Stimulated activated CD8-positive, alpha-beta memory T cell treated with anti-CD3 and anti-CD28 coated beads, Interleukin-2, amount 100 ng/mL, for 48 hours (primary cell): ENCODE results near the gene ITGB1.

Experiments
- DNase-seq, 2 donors: peaks; one replicate each; pipeline ENCODE4 v3.0.0-alpha.2; 2020; ENCODE audit warnings: low read depth in 2 of 2

ITGB1 gene

DNA sequence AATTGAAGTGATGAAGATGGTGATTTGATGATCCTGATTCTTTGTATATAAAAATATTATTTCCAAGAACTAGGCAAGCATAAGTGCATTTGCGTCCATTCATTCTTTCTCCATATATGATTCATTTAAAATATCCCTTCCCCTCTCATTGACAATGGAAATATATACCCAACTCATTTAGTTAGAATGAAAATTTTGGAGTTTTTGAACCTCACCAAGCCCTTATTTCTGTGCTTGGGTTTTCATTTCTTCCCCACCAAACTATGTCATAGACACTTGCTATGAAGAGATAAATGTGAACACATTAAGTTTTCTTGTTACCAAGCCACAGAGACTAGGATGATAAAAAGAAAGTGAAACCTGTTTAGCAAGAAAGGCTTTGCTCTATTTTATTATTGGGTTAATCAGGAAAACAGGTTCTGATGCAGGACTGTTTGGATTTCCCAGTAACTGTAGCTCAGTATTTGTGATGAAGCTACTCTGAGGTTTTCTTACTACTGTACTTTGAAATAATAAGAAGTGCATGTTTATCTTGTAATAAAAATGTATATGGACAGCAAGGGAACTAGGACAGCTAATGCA lies 68.3 kb downstream of the ITGB1 start:
- DNase-seq = no peak

DNA sequence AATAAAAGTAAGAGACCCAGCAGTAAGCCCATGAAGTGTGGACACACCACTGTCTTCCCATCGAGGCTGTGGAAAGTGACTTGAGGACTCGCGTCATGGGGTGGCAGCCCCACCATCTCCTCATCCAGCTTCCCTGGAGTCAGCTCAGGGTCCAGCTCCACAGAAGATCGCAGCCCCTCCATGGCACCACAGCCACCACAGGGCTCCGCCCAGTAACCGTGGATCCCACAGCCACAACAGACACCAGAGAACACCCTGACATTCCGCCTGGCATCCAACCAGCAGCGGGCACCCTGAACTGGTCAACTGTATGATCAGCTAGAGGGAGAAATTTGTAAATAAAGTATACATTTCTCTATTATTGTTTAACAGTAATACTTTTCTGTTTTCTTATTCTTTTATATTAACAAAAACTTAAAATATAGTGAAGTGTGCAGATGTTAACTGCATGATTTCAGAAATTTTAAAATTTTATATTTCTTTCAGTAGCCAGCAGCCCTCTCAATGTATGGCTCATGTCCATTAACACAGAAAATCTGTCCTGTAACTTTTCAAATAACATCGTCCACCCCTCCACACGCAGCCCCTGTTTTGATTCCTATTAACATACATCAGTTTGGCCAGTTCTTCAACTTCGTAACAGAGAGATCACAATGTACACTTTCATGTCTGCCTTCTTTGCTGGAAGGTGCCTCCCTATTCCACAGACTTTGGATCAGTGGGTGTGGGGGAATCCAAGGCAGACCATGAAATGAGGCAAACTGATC lies 69.7 kb downstream of the ITGB1 start:
- DNase-seq = no peak

DNA sequence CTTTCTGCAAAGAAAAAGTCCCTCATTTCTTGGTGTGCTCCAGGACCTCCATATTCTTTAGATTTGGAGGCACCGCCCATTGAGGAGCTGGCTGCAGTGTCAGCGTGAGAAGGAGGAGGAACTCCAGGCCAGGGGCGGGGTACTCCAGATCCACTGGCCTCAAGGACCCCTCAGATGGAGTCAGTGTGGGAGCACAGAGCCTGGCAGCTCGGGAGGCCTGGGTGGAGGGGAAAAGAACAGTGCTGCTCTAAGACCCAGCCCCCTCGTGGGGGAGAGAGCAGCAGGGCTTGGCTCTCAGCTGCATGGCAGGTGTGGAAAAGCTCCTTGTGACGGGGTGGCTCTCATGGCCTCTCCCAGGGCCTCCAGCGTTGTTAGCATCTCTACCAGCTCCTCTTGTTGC lies 70.5 kb downstream of the ITGB1 start:
- no peak for DNase-seq

DNA sequence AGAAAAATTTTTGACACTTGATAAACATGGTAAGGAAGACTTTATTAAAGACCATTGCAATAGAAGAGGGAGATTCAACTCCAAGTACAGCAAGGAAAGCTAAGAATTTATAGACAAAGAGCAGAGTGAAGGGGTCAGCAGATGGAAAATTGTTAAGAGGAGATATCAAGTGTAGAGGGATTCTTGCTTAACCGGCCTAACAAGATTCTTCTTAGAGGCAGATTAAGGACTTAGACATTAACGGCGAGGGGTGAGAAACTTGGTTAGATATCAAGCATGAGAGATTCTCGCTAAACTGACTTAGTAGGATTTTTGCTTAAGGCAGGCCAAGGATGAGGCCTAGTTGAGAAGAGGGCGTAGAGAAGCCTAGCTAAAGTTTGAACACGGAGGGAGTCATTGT lies 76.0 kb downstream of the ITGB1 start:
- DNase-seq = no peak

DNA sequence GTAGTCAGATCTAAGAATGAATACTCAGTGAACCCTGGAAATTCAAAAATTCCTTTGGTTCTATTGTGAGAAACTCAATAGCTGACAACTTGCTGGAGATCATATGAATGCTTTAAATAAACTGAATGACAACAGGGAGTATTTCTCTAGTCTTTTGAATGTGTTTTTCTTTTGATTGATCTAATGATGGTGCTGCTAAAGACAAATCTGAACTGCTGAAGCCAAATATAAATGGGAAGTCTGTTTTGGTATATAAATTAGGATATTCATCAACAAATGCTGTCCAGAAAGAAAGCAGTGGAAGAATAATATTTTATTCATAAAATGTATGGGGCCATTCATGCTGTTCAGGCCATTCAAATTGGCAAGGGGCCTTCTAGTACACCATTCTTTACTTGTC lies 79.4 kb downstream of the ITGB1 start:
- no peak for DNase-seq

DNA sequence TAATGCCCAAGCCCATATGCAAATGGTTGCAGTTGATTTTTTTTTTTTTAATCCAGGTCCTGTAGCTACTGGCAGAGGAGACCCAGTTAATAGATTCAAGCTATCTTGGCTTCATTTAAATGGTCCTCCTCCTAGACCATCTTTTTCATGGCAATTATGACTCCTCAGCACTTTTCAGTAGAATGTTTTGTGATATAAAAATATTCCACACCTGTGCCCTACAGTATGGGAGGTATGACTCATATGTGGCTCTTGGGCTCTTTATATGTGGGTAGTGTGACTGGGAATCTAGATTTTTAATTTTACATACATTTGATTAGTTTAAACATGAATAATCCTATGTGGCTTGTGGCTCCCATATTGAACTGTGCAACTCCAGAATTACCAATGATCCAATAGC lies 80.1 kb downstream of the ITGB1 start:
- DNase-seq = no peak

DNA sequence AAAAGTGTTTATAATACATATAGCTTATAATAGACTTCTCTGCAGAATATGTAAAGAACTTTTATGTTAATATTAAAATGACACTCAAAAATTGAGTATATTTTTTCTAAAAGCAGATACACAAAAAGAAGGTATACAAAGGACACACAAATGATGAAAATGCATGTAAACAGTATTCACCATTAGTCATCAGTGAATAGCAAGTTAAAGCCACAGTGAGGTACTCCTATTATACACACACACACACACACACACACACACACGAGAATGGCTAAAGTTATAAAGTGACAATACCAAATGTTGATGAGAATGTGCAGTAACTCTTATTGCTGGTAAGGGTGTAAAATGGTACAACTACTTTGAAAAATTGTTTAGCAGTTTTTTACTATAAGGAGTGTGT lies 92.9 kb downstream of the ITGB1 start:
- no peak for DNase-seq

DNA sequence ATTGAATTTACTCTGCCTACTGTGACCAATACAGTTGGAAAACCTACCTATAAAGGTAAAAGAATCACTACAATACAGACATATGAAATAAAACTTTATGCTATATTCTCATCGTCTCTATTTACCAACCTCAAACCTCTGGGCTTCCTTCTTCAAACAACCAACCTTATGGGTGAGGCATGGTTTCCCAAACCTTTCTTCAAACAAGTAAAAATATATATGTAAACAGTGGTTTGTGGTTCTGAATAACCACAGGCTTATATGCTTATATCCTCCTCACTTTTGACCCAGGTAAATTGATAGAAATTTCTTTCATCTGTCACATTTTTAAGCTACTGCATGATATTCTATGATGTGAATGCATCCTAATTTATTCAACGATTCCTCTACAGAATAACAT lies 103.6 kb downstream of the ITGB1 start:
- no peak for DNase-seq

DNA sequence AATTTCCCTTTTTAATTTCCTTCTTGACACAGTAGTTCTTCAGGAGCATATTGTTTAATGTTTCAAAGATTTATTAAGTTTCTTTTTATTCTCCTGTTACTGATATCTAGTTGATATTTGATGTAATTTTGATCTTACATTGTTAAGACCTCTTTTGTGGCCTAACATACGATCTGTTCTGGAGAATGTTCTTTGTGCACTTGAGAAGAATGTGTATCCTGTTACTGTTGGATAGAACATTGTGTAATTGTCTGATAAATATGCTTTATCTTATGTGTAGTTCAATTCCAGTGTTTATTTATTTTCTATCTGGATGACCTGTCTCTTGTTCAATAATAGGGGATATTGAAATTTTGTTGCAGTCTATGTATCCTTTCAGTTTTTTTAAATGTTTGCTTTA lies 106.7 kb downstream of the ITGB1 start:
- DNase-seq = no peak
